ENCODE measurements around the gene DOCK1.
A peak's percentile ranks its signal among the peaks of the same experiment; 100 is the strongest.

Gene DOCK1

DNA sequence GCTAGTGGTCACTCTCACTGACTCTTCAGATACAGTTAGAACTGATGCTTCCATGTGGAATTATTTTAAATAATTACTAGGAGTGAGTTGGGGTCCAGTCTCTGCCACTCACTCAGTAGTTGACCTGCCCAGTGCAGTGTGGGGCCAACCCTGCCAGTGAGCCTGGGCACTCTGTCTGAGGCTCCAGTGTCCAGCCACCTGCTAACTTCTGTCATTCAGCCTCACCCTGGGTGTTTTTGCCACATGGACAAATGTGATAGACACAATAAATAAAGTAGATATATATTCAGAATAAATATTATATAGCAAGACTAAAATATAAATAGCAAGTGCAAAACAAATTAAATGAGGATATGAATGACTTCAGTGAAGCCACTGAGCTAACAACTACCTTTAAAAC, 284.0 kb downstream of the DOCK1 start:
- no peak overlapping the region for H3K4me3 ChIP-seq (ENCODE audit: low read length)
- no peak for DNase-seq (ENCODE audit: low read depth)
- TF ChIP-seq, protein P1, sequence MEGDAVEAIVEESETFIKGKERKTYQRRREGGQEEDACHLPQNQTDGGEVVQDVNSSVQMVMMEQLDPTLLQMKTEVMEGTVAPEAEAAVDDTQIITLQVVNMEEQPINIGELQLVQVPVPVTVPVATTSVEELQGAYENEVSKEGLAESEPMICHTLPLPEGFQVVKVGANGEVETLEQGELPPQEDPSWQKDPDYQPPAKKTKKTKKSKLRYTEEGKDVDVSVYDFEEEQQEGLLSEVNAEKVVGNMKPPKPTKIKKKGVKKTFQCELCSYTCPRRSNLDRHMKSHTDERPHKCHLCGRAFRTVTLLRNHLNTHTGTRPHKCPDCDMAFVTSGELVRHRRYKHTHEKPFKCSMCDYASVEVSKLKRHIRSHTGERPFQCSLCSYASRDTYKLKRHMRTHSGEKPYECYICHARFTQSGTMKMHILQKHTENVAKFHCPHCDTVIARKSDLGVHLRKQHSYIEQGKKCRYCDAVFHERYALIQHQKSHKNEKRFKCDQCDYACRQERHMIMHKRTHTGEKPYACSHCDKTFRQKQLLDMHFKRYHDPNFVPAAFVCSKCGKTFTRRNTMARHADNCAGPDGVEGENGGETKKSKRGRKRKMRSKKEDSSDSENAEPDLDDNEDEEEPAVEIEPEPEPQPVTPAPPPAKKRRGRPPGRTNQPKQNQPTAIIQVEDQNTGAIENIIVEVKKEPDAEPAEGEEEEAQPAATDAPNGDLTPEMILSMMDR (IDR thresholded peaks at IDR 0.05; ENCODE audit: insufficient read depth, low read depth, low read length, missing control alignments) = no peak

DNA sequence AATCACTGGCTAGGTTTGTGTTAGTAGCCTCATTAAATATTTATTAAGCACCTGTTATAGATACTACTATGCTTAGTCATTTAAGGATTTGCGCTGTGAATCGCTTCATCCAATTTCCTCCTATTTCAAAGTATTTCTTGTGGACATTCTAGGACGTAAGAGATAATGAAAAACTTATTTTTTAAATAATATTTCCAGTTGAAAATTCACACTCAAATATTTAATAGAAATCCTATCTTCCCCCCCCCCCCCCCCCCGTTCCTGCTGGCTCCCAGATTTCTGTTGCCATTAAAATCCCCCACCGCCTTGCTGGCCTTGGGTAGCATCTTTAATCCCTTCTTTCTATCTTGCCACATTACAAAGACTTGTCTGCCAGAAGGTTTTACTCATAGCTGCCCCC, 285.2 kb downstream of the DOCK1 start:
- no peak for DNase-seq (ENCODE audit: low read depth)
- H3K4me3 ChIP-seq (ENCODE audit: low read length) = no peak overlapping the region
- TF ChIP-seq, protein P1 (IDR thresholded peaks at IDR 0.05; ENCODE audit: insufficient read depth, low read depth, low read length, missing control alignments) = no peak

DNA sequence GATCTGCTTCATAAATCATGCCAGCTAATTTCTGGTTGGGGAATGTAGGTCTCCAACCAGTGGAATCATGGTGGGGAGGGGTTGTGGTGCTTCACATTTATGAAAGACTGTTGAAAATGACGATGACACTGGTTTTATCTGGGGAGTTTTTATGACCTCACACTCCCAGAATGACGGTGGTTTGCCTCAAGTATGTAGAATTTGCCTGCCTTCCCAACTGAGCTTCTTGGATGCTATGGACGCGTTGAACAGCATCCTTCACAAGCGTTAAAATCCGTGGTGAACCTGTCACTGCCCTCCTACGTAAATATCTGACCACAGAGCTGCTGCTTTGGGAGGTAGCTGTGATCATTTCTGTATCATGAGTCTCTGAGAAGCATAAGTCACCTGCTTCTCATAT, 287.9 kb downstream of the DOCK1 start:
- TF ChIP-seq, protein P1 (IDR thresholded peaks at IDR 0.05; ENCODE audit: insufficient read depth, low read depth, low read length, missing control alignments) = no peak
- H3K4me3 ChIP-seq (ENCODE audit: low read length) = no peak overlapping the region
- no peak for DNase-seq (ENCODE audit: low read depth)

DNA sequence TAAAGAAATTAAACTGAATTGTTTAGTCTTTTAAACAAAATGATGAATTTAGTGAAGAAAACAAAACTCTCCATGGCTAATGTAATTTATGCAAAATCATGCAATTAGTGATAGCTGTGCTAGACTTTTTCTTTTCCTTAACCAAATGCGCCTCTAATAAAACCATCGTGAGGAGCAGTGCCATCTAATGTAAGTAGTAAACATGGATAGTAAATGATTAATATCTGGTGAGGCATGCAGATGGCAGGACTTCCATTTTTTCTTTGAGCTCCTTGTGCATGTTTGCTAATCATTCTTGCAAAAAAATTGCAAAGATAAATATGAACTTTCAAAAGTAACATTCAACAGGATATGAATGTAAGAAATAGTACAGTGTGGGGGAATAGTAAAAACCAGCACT, 288.9 kb downstream of the DOCK1 start:
- no peak overlapping the region for H3K4me3 ChIP-seq (ENCODE audit: low read length)
- no peak for DNase-seq (ENCODE audit: low read depth)
- TF ChIP-seq, protein P1 (IDR thresholded peaks at IDR 0.05; ENCODE audit: insufficient read depth, low read depth, low read length, missing control alignments) = no peak

DNA sequence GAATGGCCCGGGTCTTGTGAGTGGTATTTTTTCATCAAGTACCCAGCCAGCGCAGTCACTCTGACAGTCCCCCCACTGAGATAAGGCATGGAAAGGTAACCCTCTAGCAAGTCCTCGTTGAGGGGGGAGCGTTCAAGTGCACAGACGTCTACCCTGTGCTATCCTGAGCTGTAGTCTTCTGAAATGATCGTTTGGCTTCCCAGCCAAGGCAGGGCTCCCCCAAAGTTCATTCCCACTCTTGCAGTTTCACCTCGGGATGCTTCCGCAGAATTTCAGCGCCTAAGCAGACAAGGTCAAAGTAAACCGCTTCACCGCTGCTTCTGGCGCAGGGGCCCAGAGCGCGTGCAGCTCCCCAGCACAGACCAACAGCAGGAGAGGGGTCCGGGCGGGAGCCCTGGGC, 289.4 kb downstream of the DOCK1 start:
- no peak for DNase-seq (ENCODE audit: low read depth)
- no peak overlapping the region for H3K4me3 ChIP-seq (ENCODE audit: low read length)
- TF ChIP-seq, protein P1 (IDR thresholded peaks at IDR 0.05; ENCODE audit: insufficient read depth, low read depth, low read length, missing control alignments) = no peak

DNA sequence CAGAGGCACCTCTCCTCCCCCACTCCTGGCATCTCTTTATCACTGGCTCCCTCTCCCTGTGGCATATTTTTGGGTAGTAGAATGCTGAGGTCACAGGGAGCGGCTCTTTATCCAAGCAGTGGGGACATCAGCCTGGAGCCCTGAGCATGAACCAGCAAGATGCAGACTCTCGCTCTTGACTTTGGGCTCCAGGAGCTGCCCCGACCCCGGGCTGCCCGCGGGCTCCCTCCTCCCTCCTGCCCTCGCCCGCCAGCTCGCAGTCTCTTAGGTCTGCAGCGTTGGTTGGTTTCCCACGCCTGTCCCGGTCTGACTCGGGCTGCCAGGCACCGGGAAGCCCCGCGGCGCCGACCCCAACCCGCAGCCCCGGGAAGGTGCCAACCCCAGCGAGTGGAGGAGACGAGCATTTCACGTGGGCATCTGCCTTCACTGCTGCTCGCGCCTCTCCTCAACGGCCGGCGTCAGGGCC, 289.8 kb downstream of the DOCK1 start:
- peak; percentile 17 for DNase-seq (ENCODE audit: low read depth)
- TF ChIP-seq, protein P1 (IDR thresholded peaks at IDR 0.05; ENCODE audit: insufficient read depth, low read depth, low read length, missing control alignments) = no peak
- no peak overlapping the region for H3K4me3 ChIP-seq (ENCODE audit: low read length)

DNA sequence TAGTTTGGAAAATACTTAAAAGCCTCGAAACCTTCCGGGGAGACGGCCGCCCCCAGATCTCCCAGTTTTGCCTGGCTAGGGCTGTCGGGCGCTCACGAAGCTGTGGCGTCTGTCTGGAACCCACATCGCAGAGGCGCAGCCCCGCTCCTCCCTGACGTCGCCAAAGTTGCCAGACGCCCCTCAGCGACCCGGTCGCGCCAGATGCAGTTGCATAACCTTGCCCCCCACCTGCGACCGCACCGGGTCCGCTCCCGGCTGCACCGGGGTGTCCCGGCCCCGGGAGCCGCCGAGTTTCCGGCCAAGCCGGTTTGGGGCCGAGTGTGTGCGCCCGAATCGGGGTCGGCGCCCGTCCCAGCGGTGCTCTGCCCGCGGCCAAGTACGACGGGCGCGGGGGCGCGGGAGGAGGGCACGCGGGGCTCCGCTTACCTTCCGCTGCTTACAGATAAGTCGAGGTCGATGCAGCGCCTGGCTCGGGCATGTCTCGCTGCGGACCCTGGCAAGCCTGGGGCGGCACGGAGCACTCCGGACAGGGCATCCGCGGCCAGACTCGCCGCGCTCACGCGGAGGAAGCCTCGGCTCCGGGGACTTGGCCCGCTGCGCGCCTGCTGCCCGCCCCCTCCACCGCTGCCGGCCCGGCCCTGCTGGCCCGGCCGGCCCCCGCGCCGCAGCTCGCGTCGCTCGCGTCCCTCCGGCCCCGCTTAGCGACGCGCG, 290.5 kb downstream of the DOCK1 start:
- peak overlapping the region; percentile 35 for H3K4me3 ChIP-seq (ENCODE audit: low read length)
- TF ChIP-seq, protein P1 (IDR thresholded peaks at IDR 0.05; ENCODE audit: insufficient read depth, low read depth, low read length, missing control alignments) = no peak
- DNase-seq (ENCODE audit: low read depth) = peak; percentile 13

All from epithelial cell of esophagus (primary cell).